GM12872 (cell line): ENCODE measurements around the gene ATP7A.

ENCODE experiments used
- CTCF ChIP-seq: IDR thresholded peaks from 3 replicates; pipeline ENCODE4 v1.5.1; 2011; ENCODE audit warnings: low read depth, mild to moderate bottlenecking, low read length, moderate library complexity; ENCODE audit not compliant: insufficient read depth

The ATP7A gene

GRCh38 chrX:78024349-78025059 is 114.0 kb downstream of the ATP7A start:
- TF ChIP-seq CTCF = peak; percentile 63

- no peak for TF ChIP-seq CTCF
Observed at GRCh38 chrX:78027798-78028197, 117.3 kb downstream of the ATP7A start.

- peak; percentile 43 for TF ChIP-seq CTCF
Observed at GRCh38 chrX:78029663-78030062, 119.2 kb downstream of the ATP7A start.

GRCh38 chrX:78035061-78035460 is 124.6 kb downstream of the ATP7A start:
- no peak for TF ChIP-seq CTCF

GRCh38 chrX:78037881-78038280 is 127.4 kb downstream of the ATP7A start:
- TF ChIP-seq CTCF = no peak

- no peak for TF ChIP-seq CTCF
Observed at GRCh38 chrX:78042601-78043000, 132.1 kb downstream of the ATP7A start.

- TF ChIP-seq CTCF = no peak
Observed at GRCh38 chrX:78046362-78046761, 135.9 kb downstream of the ATP7A start.
